Smooth muscle cell (in vitro differentiated cells): ENCODE measurements around the gene ARHGAP5. TPM values are rescaled to one million over a fixed set of nuclear protein-coding genes. Genes with fewer than 3 reads are reported as not detected.
A peak's percentile ranks its signal among the peaks of the same experiment; 100 is the strongest.

ENCODE experiments used
- DNase-seq: peaks from one replicate; lab custom pipeline; 2025; ENCODE audit not compliant: unreplicated experiment; lab: John Stamatoyannopoulos, UW
- H2AFZ ChIP-seq: fragments of 200-600 bp; sonication (generic); 2 replicates; pipeline ENCODE4 v1.6.0; 2016; ENCODE audit warnings: antibody characterized with exemption, low read depth, mild to moderate bottlenecking
- H3F3A ChIP-seq: fragments of 200-600 bp; sonication (generic); 2 replicates; pipeline ENCODE4 v1.6.0; 2017; ENCODE audit warnings: antibody characterized with exemption, low read depth
- H3K27ac ChIP-seq: fragments of 200-600 bp; sonication (generic); 2 replicates; pipeline ENCODE4 v1.5.1; 2016; ENCODE audit warnings: low read depth, mild to moderate bottlenecking
- H3K27me3 ChIP-seq: fragments of 200-600 bp; sonication (generic); 2 replicates; pipeline ENCODE4 v1.6.1; 2016; ENCODE audit warnings: low read depth, mild to moderate bottlenecking
- H3K36me3 ChIP-seq: fragments of 200-600 bp; sonication (generic); 2 replicates; pipeline ENCODE4 v1.5.1; 2016; ENCODE audit warnings: low read depth
- H3K4me1 ChIP-seq: fragments of 200-600 bp; sonication (generic); 2 replicates; pipeline ENCODE4 v1.5.1; 2016; ENCODE audit warnings: low read depth
- H3K4me2 ChIP-seq: fragments of 200-600 bp; sonication (generic); 2 replicates; pipeline ENCODE4 v1.6.0; 2016; ENCODE audit warnings: mild to moderate bottlenecking
- H3K4me3 ChIP-seq: fragments of 200-600 bp; sonication (generic); 2 replicates; pipeline ENCODE4 v1.5.1; 2016; ENCODE audit warnings: mild to moderate bottlenecking
- H3K79me2 ChIP-seq: fragments of 200-600 bp; sonication (generic); 2 replicates; pipeline ENCODE4 v1.6.0; 2016; ENCODE audit warnings: low read depth, mild to moderate bottlenecking
- H3K9ac ChIP-seq: fragments of 200-600 bp; sonication (generic); 2 replicates; pipeline ENCODE4 v1.6.0; 2016; ENCODE audit warnings: low read depth
- H3K9me3 ChIP-seq: fragments of 200-600 bp; sonication (generic); replicated peaks from 2 replicates; pipeline ENCODE4 v1.5.1; 2016; ENCODE audit warnings: low read depth
- H4K20me1 ChIP-seq: fragments of 200-600 bp; sonication (generic); 2 replicates; pipeline ENCODE4 v1.6.0; 2016; ENCODE audit warnings: low read depth
- WGBS: methylation state at CpG from one replicate; pipeline ENCODE4 v1.1.7; 2016; ENCODE audit warnings: low lambda C conversion rate; 5-methylcytosine and 5-hydroxymethylcytosine counted together
- polyA plus RNA-seq: library from polyadenylated mRNA; unstranded; fragments of >200 nt; fragmentation: Nextera tagmentation; extraction: Ambion mirVana; gene quantifications from 2 replicates; pipeline ENCODE4 v1.2.1, GENCODE V29; 2016
- small RNA-seq: library from RNA; depleted of rRNA; stranded (forward); fragments of <200 nt; gene quantifications from one replicate; pipeline ENCODE3, GENCODE V24; 2014
- total RNA-seq: library from RNA; depleted of rRNA; stranded (reverse); fragments of >200 nt; gene quantifications from 2 replicates; pipeline ENCODE4 v1.2.3, GENCODE V29; 2014
- TF ChIP-seq, protein P1 (sequence below): fragments of 200-600 bp; sonication (generic); IDR thresholded peaks from 2 replicates; pipeline ENCODE4 v1.5.1; 2017; ENCODE audit warnings: borderline replicate concordance, mild to moderate bottlenecking, antibody characterized with exemption; ENCODE audit not compliant: insufficient read depth, poor library complexity, severe bottlenecking

The ARHGAP5 gene
- total and polyA plus RNA-seq, 2 experiments from 2014 or later = 24.1 to 217 TPM

DNA sequence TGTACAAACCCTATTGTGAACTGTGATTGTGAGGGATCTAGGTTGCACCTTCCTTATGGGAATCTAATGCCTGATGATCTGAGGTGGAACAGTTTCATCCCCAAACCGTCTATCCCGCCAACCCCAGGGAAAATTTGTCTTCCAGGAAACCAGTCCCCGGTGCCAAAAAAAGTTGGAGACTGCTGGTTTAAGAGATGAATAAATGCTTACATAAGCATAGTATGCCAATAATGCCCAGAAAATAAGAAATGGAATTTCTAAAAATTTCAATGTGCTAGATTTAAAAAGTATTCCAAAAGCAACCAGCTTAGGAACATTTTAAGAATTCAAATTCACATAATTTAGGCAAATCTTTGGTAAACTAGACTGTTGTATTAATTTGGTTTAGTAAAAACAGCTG is 131.4 kb downstream of the ARHGAP5 start:
- H3K36me3 ChIP-seq = no peaks in the 10 kb centered on the region
- no peak overlapping the region for H2AFZ ChIP-seq
- no peaks in the 10 kb centered on the region for H3K9me3 ChIP-seq
- no peak overlapping the region for H3K4me3 ChIP-seq
- TF ChIP-seq, protein P1, sequence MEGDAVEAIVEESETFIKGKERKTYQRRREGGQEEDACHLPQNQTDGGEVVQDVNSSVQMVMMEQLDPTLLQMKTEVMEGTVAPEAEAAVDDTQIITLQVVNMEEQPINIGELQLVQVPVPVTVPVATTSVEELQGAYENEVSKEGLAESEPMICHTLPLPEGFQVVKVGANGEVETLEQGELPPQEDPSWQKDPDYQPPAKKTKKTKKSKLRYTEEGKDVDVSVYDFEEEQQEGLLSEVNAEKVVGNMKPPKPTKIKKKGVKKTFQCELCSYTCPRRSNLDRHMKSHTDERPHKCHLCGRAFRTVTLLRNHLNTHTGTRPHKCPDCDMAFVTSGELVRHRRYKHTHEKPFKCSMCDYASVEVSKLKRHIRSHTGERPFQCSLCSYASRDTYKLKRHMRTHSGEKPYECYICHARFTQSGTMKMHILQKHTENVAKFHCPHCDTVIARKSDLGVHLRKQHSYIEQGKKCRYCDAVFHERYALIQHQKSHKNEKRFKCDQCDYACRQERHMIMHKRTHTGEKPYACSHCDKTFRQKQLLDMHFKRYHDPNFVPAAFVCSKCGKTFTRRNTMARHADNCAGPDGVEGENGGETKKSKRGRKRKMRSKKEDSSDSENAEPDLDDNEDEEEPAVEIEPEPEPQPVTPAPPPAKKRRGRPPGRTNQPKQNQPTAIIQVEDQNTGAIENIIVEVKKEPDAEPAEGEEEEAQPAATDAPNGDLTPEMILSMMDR = no peak
- peaks cover 3% of the 10 kb centered on the region for H3F3A ChIP-seq
- 64% methylated on average over 3 of the region's 3 CpGs for whole genome bisulfite sequencing
- H3K4me2 ChIP-seq = no peak overlapping the region
- no peak overlapping the region for H3K27ac ChIP-seq
- H3K79me2 ChIP-seq = no peaks in the 10 kb centered on the region
- no peaks in the 10 kb centered on the region for H3K4me1 ChIP-seq
- no peaks in the 10 kb centered on the region for H4K20me1 ChIP-seq
- no peak overlapping the region for H3K9ac ChIP-seq
- DNase-seq = no peak
- H3K27me3 ChIP-seq = no peaks in the 10 kb centered on the region

Small RNA genes lying within 50 kb of the gene (small RNA-seq; reads per million reads assigned to genes)
- gene RNU6-7 = 10.6 reads per million, percentile 79 among the genes with 10 or more reads in this experiment
- gene RNU6-8 = 0.68 reads per million, percentile 23 among the genes with 10 or more reads in this experiment

Other genes with a start within 250 kb of the ARHGAP5 start
- not detected in 2 replicates for gene RNU6-7, start 124.7 kb downstream of the ARHGAP5 start, total RNA-seq
- not detected in 2 replicates for gene RNU6-7, start 124.7 kb downstream of the ARHGAP5 start, polyA plus RNA-seq
- gene RNU6-8, start 126.0 kb downstream of the ARHGAP5 start, total RNA-seq = not detected in 2 replicates
- gene RNU6-8, start 126.0 kb downstream of the ARHGAP5 start, polyA plus RNA-seq = not detected in 2 replicates